Peyer's patch (tissue), 4 donors: ENCODE data around the gene PIK3IP1.

Experiments used
- POLR2A ChIP-seq, 2 donors: fragments of 450-650 bp; IDR thresholded peaks; one replicate each; pipeline ENCODE4 v1.5.1; 2017; ENCODE audit warnings: antibody characterized with exemption in 2 of 2, mild to moderate bottlenecking in 2 of 2, moderate library complexity in 2 of 2
- TF ChIP-seq, protein P1 (sequence below), 6 experiments: fragments of 450-650 bp in 4 of 6; fragments of 200-600 bp in 2 of 6; sonication (generic) in 1 of 6; IDR thresholded peaks; one replicate each; pipeline ENCODE4 v1.5.1; 2017 to 2019; ENCODE audit warnings: antibody characterized with exemption in 6 of 6, mild to moderate bottlenecking in 3 of 6, moderate library complexity in 1 of 6

DNA sequence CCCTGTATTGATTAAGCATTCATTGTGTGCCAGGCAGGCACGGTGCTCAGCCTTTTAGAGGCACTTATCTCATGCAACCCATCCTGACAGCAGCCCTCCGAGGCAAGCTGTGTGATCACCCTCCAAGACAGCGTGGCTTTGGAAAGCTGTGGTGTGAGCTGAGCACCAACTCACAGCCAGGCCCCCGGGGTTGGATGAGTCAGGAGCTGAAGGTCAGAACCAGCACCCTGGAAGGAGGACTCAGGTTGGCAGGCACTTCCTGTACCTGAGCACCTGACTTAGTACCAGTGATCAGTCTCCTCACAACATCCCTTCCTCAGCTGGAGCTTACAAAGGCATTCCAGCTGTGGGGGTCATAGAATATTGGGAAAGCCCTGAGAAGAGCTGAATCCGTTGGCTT is 44.9 kb upstream of the PIK3IP1 start:
- TF ChIP-seq POLR2A (IDR thresholded peaks at IDR 0.05), result no peak
- TF ChIP-seq, protein P1, sequence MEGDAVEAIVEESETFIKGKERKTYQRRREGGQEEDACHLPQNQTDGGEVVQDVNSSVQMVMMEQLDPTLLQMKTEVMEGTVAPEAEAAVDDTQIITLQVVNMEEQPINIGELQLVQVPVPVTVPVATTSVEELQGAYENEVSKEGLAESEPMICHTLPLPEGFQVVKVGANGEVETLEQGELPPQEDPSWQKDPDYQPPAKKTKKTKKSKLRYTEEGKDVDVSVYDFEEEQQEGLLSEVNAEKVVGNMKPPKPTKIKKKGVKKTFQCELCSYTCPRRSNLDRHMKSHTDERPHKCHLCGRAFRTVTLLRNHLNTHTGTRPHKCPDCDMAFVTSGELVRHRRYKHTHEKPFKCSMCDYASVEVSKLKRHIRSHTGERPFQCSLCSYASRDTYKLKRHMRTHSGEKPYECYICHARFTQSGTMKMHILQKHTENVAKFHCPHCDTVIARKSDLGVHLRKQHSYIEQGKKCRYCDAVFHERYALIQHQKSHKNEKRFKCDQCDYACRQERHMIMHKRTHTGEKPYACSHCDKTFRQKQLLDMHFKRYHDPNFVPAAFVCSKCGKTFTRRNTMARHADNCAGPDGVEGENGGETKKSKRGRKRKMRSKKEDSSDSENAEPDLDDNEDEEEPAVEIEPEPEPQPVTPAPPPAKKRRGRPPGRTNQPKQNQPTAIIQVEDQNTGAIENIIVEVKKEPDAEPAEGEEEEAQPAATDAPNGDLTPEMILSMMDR (IDR thresholded peaks at IDR 0.05), result no peak
